KMS-11 (cell line): ENCODE measurements around the gene DOC2A.

ENCODE experiments used
- H2AFZ ChIP-seq: fragments of 200-600 bp; sonication (generic); 2 replicates; pipeline ENCODE4 v1.6.1; 2016; ENCODE audit warnings: antibody characterized with exemption, mixed run types, low read depth
- H3K27ac ChIP-seq: fragments of 200-600 bp; sonication (generic); 2 replicates; pipeline ENCODE4 v1.6.1; 2016; ENCODE audit warnings: mild to moderate bottlenecking, mixed run types
- H3K27me3 ChIP-seq: fragments of 200-600 bp; sonication (generic); 2 replicates; pipeline ENCODE4 v1.6.1; 2017; ENCODE audit warnings: mild to moderate bottlenecking, low read depth, mixed run types, moderate library complexity; ENCODE audit not compliant: insufficient read depth
- H3K36me3 ChIP-seq: fragments of 200-600 bp; sonication (generic); 2 replicates; pipeline ENCODE4 v1.6.1; 2017; ENCODE audit warnings: mild to moderate bottlenecking, mixed run types; ENCODE audit not compliant: insufficient read depth
- H3K4me1 ChIP-seq: fragments of 200-600 bp; sonication (generic); 2 replicates; pipeline ENCODE4 v1.6.1; 2016; ENCODE audit warnings: mild to moderate bottlenecking, low read depth, mixed run types; ENCODE audit not compliant: poor library complexity, severe bottlenecking
- H3K4me2 ChIP-seq: fragments of 200-600 bp; sonication (generic); 2 replicates; pipeline ENCODE4 v1.7.0; 2016; ENCODE audit warnings: mild to moderate bottlenecking, mixed run types
- H3K4me3 ChIP-seq: fragments of 200-600 bp; sonication (generic); IDR thresholded peaks from 2 replicates; pipeline ENCODE4 v1.6.1; 2017; ENCODE audit warnings: low read depth, low read length, mixed read lengths; ENCODE audit not compliant: insufficient read depth
- H3K79me2 ChIP-seq: fragments of 200-600 bp; sonication (generic); 2 replicates; pipeline ENCODE4 v1.6.1; 2016; ENCODE audit warnings: low read depth, mixed run types; ENCODE audit not compliant: insufficient read depth
- H3K9ac ChIP-seq: fragments of 200-600 bp; sonication (generic); 2 replicates; pipeline ENCODE4 v1.6.1; 2016; ENCODE audit warnings: mild to moderate bottlenecking, mixed run types
- H4K20me1 ChIP-seq: fragments of 200-600 bp; sonication (generic); 2 replicates; pipeline ENCODE4 v1.6.1; 2016; ENCODE audit warnings: mild to moderate bottlenecking, mixed run types; ENCODE audit not compliant: insufficient read depth
- CTCF ChIP-seq: fragments of 200-600 bp; sonication (generic); conservative IDR thresholded peaks from 2 replicates; pipeline ENCODE4 v1.6.1; 2017; ENCODE audit warnings: low read depth, mild to moderate bottlenecking, antibody characterized with exemption, low read length, moderate library complexity, mixed read lengths

DOC2A gene

GRCh38 chr16:29995324-29995910 lies 15.4 kb downstream of the DOC2A start, which contains the start of gene HIRIP3:
Gene HIRIP3, minus strand, starts transcription at chr16:29995617. Its CDS starts 12 bp downstream, at chr16:29995605.
- Histone ChIP-seq H3K9ac (peak within 1 kb of the TSS; percentile 100), H3K27me3 (no peaks in the 10 kb centered on the region), H4K20me1 (no peaks in the 10 kb centered on the region), H3K4me3 (peak within 1 kb of the TSS; percentile 9), H3K79me2 (peaks cover 10% of the 10 kb centered on the region; the same call in 1 of the 2 replicates), H3K36me3 (no peaks in the 10 kb centered on the region), H3K4me2 (peak within 1 kb of the TSS; percentile 93), H3K27ac (peak within 1 kb of the TSS; percentile 100), H2AFZ (peak within 1 kb of the TSS; percentile 95), H3K4me1 (peaks cover 17% of the 10 kb centered on the region)
- 0 out of 2 replicates have a peak, but pooled peaks have one; percentile 14 for TF ChIP-seq CTCF

GRCh38 chr16:29994600-29995323 lies 16.1 kb downstream of the DOC2A start:
- Histone ChIP-seq H3K4me3 (peak overlapping the region; percentile 9), H3K4me1 (peaks cover 17% of the 10 kb centered on the region), H3K27ac (peak overlapping the region; percentile 100), H3K9ac (peak overlapping the region; percentile 100), H3K79me2 (peaks cover 10% of the 10 kb centered on the region; the same call in 1 of the 2 replicates), H3K36me3 (no peaks in the 10 kb centered on the region), H3K4me2 (peak overlapping the region; percentile 93), H4K20me1 (no peaks in the 10 kb centered on the region), H3K27me3 (no peaks in the 10 kb centered on the region), H2AFZ (peak overlapping the region; percentile 95)
- TF ChIP-seq CTCF, result no peak

- no peaks in the 10 kb centered on the region for H3K27me3 ChIP-seq
- H3K4me2 ChIP-seq, result peak overlapping the region; percentile 93
- H3K9ac ChIP-seq, result peak overlapping the region; percentile 100; the same call in 1 of the 2 replicates
- no peak overlapping the region for H2AFZ ChIP-seq
- peak overlapping the region; percentile 100; the same call in 1 of the 2 replicates for H3K27ac ChIP-seq
- peaks cover 10% of the 10 kb centered on the region; the same call in 1 of the 2 replicates for H3K79me2 ChIP-seq
- H4K20me1 ChIP-seq, result no peaks in the 10 kb centered on the region
- H3K4me1 ChIP-seq, result peaks cover 17% of the 10 kb centered on the region
- H3K4me3 ChIP-seq, result no peak overlapping the region
- H3K36me3 ChIP-seq, result no peaks in the 10 kb centered on the region
- TF ChIP-seq CTCF, result no peak
These were observed 16.8 kb downstream of the DOC2A start for GRCh38 chr16:29993903-29994599.

GRCh38 chr16:29993191-29993902 lies 17.5 kb downstream of the DOC2A start:
- Histone ChIP-seq H2AFZ (no peak overlapping the region), H3K4me1 (peaks cover 17% of the 10 kb centered on the region), H3K79me2 (peaks cover 10% of the 10 kb centered on the region; the same call in 1 of the 2 replicates), H4K20me1 (no peaks in the 10 kb centered on the region), H3K9ac (no peak overlapping the region), H3K36me3 (no peaks in the 10 kb centered on the region), H3K4me3 (no peak overlapping the region), H3K27ac (no peak overlapping the region), H3K27me3 (no peaks in the 10 kb centered on the region), H3K4me2 (no peak overlapping the region)
- TF ChIP-seq CTCF, result no peak
